T-helper 22 cell (primary cell): Measurements from ENCODE around the gene SAV1.

Experiments used
- DNase-seq: peaks from one replicate; pipeline ENCODE4 v3.0.0-alpha.2; 2020; ENCODE audit warnings: low read depth

Gene SAV1

GRCh38 chr14:50607181-50607580 lies 60.9 kb downstream of the SAV1 start:
- no peak for DNase-seq

GRCh38 chr14:50606468-50606867 lies 61.6 kb downstream of the SAV1 start:
- no peak for DNase-seq

DNA sequence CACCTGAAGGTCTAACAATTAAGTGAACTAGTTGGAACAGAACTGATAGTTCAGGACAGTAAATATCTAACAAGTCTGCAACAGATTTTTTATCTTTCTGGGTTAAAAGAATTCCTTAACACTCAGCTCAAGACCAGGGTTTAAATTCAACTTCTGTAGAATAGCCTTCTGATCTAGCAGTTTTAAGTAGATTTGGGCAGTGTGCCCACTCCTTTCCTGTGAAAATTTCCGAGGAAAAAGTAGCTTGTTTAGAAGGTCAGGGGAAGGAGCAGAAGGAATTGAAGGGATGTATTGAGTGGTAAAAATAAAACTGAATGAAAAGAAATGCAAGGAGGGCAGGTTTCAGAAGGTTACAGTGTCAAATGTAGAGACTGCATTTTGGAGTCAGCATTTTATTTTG lies 62.3 kb downstream of the SAV1 start:
- DNase-seq = no peak

GRCh38 chr14:50603565-50603964 lies 64.5 kb downstream of the SAV1 start:
- no peak for DNase-seq

DNA sequence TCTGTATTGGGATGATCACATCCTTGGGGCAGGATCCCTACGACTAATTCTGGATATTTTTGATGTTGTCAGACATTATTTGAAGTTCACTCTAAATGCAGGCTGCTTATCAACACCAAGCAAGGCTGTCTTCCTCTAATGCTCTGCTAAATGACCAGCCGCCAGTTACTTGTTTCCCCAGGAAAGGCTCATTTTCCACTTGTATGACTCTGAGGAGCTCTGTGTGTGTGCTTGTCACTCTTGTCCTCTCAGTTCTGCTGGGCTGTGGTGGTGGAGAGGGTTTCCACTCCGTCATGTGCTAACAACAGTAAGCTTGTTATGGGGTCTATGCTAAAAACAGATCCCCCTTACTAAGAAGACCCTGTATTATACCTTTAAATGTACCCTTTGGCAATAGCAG lies 66.1 kb downstream of the SAV1 start:
- no peak for DNase-seq

DNA sequence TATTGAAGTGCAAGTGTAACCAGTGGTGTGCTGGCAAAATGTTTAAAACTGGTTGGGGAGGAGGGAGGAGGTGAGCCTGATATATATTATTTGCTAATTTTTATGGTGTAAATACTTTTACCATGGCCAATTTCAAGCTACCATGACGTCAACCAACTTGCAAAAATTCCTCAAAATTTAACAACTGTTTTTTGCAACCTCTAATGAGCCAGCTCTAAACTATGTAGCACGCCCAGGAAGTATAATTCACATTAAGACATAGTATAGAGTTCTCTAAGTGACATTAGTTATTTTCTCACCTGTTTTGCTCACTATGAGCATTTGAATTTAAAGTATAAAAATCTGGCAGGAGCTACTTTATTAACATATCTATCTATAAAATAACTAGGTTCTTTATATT lies 66.7 kb downstream of the SAV1 start:
- DNase-seq = no peak

DNA sequence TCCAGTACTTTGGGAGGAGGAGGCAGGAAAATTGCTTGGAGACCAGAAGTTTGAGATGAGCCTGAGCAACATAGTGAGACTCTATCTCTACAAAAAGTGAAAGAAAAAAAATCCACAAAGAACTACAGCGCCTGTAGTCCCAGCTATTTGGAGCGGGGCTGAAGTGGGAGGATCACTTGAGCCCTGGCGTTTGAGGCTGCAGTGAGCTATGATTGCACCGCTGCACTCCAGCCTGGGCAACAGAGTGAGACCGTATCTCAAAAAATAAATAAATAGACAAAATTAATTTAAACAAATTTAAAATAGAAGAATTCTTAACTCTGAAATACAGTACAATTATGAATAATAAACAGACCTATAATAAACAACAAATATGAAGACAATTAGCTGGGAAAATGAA lies 67.3 kb downstream of the SAV1 start:
- DNase-seq = no peak

GRCh38 chr14:50599700-50600444 lies 68.2 kb downstream of the SAV1 start:
- no peak for DNase-seq

DNA sequence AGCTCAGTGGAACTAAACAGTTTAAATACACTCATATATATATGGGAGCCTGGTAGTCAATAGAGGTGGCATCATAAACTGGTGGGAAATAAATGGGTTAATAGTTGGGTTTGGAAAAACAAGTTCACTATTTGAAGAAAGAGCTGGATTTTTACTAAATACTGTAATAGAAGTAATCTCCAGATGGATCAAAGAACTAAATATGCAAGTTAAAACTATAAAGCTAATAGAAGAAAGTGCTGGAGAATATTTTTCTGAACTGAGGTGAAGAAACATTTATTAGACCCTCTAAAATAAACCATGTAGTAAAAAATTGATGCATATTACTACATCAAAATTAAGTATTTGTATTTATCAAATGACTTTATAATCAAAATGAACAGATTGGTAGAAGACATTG lies 69.3 kb downstream of the SAV1 start:
- DNase-seq = no peak

GRCh38 chr14:50594577-50595316 lies 73.4 kb downstream of the SAV1 start:
- no peak for DNase-seq

DNA sequence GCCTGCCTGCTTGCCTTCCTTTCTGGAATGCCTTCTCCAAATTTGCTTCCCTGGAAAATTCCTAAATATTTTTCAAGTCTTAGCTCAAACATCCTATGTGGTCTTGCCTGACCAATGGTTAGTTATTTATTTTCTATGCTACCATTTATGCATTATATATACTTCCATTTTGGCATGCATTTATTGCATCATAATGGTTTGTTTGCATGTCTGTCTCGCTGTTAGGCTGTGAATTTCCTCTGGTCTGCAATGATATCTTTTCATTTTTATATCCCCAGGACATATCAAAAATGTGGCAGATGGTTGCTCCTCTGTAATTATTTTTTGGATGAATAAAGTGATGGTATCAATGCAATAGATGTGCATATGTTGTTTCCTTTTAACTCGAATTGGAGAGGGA lies 77.6 kb downstream of the SAV1 start:
- no peak for DNase-seq
